ENCODE measurements around the gene C8B. TPM values are rescaled to one million over a fixed set of nuclear protein-coding genes. Genes with fewer than 3 reads are reported as not detected.

Gene C8B
- total RNA-seq, 1 experiment from 2014 or later = 0.10 TPM

- RAD21 ChIA-PET (ENCODE audit: low non-redundant PET in 1 of 2, low total read pairs in 2 of 2, uncharacterized antibody in 2 of 2, unreplicated experiment in 2 of 2) = no interaction called here
- H3K9ac ChIP-seq (ENCODE audit: low read length) = no peak overlapping the region
- no peaks in the 10 kb centered on the region for H3K79me2 ChIP-seq (ENCODE audit: insufficient read depth, low read length)
- H2AFZ ChIP-seq (ENCODE audit: low read depth, low read length, poor library complexity, severe bottlenecking) = no peak overlapping the region
- BruUV-seq (replicated peaks) = no TSS peak
- no peak overlapping the region for H3K27ac ChIP-seq (ENCODE audit: low read depth, low read length)
- no peaks in the 10 kb centered on the region for H3K9me2 ChIP-seq (ENCODE audit: insufficient read depth)
- H4K20me1 ChIP-seq (ENCODE audit: insufficient read depth) = no peaks in the 10 kb centered on the region
- H3K36me3 ChIP-seq (ENCODE audit: control insufficient read depth in 1 of 2, insufficient read depth in 2 of 2, low read length in 2 of 2) = no peaks in the 10 kb centered on the region
- ATAC-seq (no peak), DNase-seq (ENCODE audit: low read depth, low spot score) (no peak)
- H3K4me3 ChIP-seq (replicated peaks in 1 of 2; ENCODE audit: low read depth in 1 of 2, low read length in 2 of 2) = no peak overlapping the region
- POLR2A ChIA-PET = no interaction called here
- intact Hi-C loops (cut with micrococcal nuclease) = loop anchor here (10.0 kb wide), 1 partner anchor 1683 kb away; no protein-coding TSS in a partner anchor
- peaks cover 12% of the 10 kb centered on the region; the same call in 1 of the 2 replicates for H3K27me3 ChIP-seq (ENCODE audit: insufficient read depth, low read length)
- H3K9me3 ChIP-seq (ENCODE audit: control insufficient read depth in 1 of 2, insufficient read depth in 1 of 2, low read depth in 1 of 2, low read length in 2 of 2) = no peaks in the 10 kb centered on the region
- no peaks in the 10 kb centered on the region for H3K4me1 ChIP-seq (ENCODE audit: control insufficient read depth in 1 of 2, insufficient read depth in 2 of 2, low read length in 2 of 2)
- no peak for TF ChIP-seq ZNF274 (IDR thresholded peaks at IDR 0.05; ENCODE audit: low read depth, low read length)
- TF ChIP-seq EZH2 (IDR thresholded peaks at IDR 0.05) = no peak
- TF ChIP-seq TCF7L2 (IDR thresholded peaks at IDR 0.05; ENCODE audit: borderline replicate concordance, extremely low read depth, insufficient read depth, insufficient read length) = no peak
- TF ChIP-seq POLR2A (IDR thresholded peaks at IDR 0.05; ENCODE audit: borderline replicate concordance, extremely low read depth, insufficient read depth, insufficient read length) = no peak
- H3K4me2 ChIP-seq (ENCODE audit: low read length) = no peak overlapping the region
- CTCF ChIA-PET = interaction anchor here (1.8 kb wide), 1 partner anchor 135 kb away, joined by 10 read pairs; no protein-coding TSS in a partner anchor
These were observed 1.5 kb upstream of the C8B start for GRCh38 chr1:56967355-56967754.

- H3K27me3 ChIP-seq (ENCODE audit: insufficient read depth, low read length) = peaks cover 19% of the 10 kb centered on the region
- no peak for ATAC-seq
- DNase-seq (ENCODE audit: low read depth, low spot score) = no peak
- intact Hi-C loops (cut with micrococcal nuclease) = loop anchor here (10.0 kb wide), 1 partner anchor 1682 kb away; no protein-coding TSS in a partner anchor
- H3K36me3 ChIP-seq (ENCODE audit: control insufficient read depth in 1 of 2, insufficient read depth in 2 of 2, low read length in 2 of 2) = no peaks in the 10 kb centered on the region
- TF ChIP-seq ATF3 (IDR thresholded peaks at IDR 0.05) (no peak), TCF7L2 (IDR thresholded peaks at IDR 0.05; ENCODE audit: borderline replicate concordance, extremely low read depth, insufficient read depth, insufficient read length) (no peak), ZBTB33 (IDR thresholded peaks at IDR 0.05; ENCODE audit: extremely low read depth, insufficient replicate concordance, low read length) (no peak), CTCF (IDR thresholded peaks at IDR 0.05 in 2 of 3, conservative IDR thresholded peaks at IDR 0.05 in 1 of 3; ENCODE audit: borderline replicate concordance in 1 of 3, insufficient read depth in 1 of 3, low read depth in 2 of 3, low read length in 2 of 3) (no peak)
- no peaks in the 10 kb centered on the region for H3K4me1 ChIP-seq (ENCODE audit: control insufficient read depth in 1 of 2, insufficient read depth in 2 of 2, low read length in 2 of 2)
- H4K20me1 ChIP-seq (ENCODE audit: insufficient read depth) = no peaks in the 10 kb centered on the region
- no peak overlapping the region for H3K4me3 ChIP-seq (replicated peaks in 1 of 2; ENCODE audit: low read depth in 1 of 2, low read length in 2 of 2)
- CTCF ChIA-PET = no interaction called here
- H3K27ac ChIP-seq (ENCODE audit: low read depth, low read length) = no peak overlapping the region
- BruUV-seq (replicated peaks) = no TSS peak
- RAD21 ChIA-PET (ENCODE audit: low non-redundant PET in 1 of 2, low total read pairs in 2 of 2, uncharacterized antibody in 2 of 2, unreplicated experiment in 2 of 2) = no interaction called here
- H3K9me3 ChIP-seq (ENCODE audit: control insufficient read depth in 1 of 2, insufficient read depth in 1 of 2, low read depth in 1 of 2, low read length in 2 of 2) = no peaks in the 10 kb centered on the region
- H3K4me2 ChIP-seq (ENCODE audit: low read length) = no peak overlapping the region
- H3K9ac ChIP-seq (ENCODE audit: low read length) = no peak overlapping the region
- H3K79me2 ChIP-seq (ENCODE audit: insufficient read depth, low read length) = no peaks in the 10 kb centered on the region
- H3K9me2 ChIP-seq (ENCODE audit: insufficient read depth) = no peaks in the 10 kb centered on the region
- POLR2A ChIA-PET = no interaction called here
- H2AFZ ChIP-seq (ENCODE audit: low read depth, low read length, poor library complexity, severe bottlenecking) = no peak overlapping the region
These were observed 834 bp upstream of the C8B start for GRCh38 chr1:56966698-56966999.
